Fibroblast of lung (primary cell): ENCODE data around the gene IRGC. TPM values are rescaled to one million over a fixed set of nuclear protein-coding genes. Genes with fewer than 3 reads are reported as not detected.

Experiments used
- DNase-seq, 2 donors: peaks; one replicate each; pipeline versions ENCODE4 v3.0.0 to v3.0.0-alpha.2; 2010; ENCODE audit warnings: low read depth in 2 of 2
- H2AFZ ChIP-seq: 2 replicates; pipeline ENCODE4 v1.5.1; 2012; ENCODE audit warnings: low read length, control low read depth, inconsistent platforms
- H3K27ac ChIP-seq: 2 replicates; pipeline ENCODE4 v1.5.1; 2011; ENCODE audit warnings: low read length, control low read depth; ENCODE audit not compliant: insufficient read depth
- H3K27me3 ChIP-seq: 2 replicates; pipeline ENCODE4 v1.5.1; 2011; ENCODE audit warnings: mild to moderate bottlenecking, low read length; ENCODE audit not compliant: control insufficient read depth, insufficient read depth
- H3K36me3 ChIP-seq: 2 replicates; pipeline ENCODE4 v1.5.1; 2011; ENCODE audit warnings: low read length; ENCODE audit not compliant: control insufficient read depth, insufficient read depth
- H3K4me1 ChIP-seq: 2 replicates; pipeline ENCODE4 v1.5.1; 2011; ENCODE audit warnings: low read length; ENCODE audit not compliant: control insufficient read depth, insufficient read depth; ENCODE audit errors: extremely low read depth
- H3K4me2 ChIP-seq: 2 replicates; pipeline ENCODE4 v1.5.1; 2011; ENCODE audit warnings: low read length, control low read depth; ENCODE audit not compliant: insufficient read depth; ENCODE audit errors: extremely low read depth
- H3K4me3 ChIP-seq, 4 experiments: fragments of 200-600 bp in 1 of 4; sonication (generic) in 1 of 4; replicated peaks in 1 of 4; 2 replicates each; pipeline ENCODE4 v1.5.1; 2011 to 2016; ENCODE audit warnings: low read length in 4 of 4, low read depth in 3 of 4, mild to moderate bottlenecking in 3 of 4, control low read depth in 2 of 4, inconsistent platforms in 1 of 4, mixed read lengths in 1 of 4; ENCODE audit not compliant: insufficient read depth in 1 of 4; ENCODE audit errors: control extremely low read depth in 1 of 4
- H3K79me2 ChIP-seq: 2 replicates; pipeline ENCODE4 v1.5.1; 2012; ENCODE audit warnings: mild to moderate bottlenecking, low read length, inconsistent platforms; ENCODE audit not compliant: control insufficient read depth, insufficient read depth
- H3K9ac ChIP-seq: 2 replicates; pipeline ENCODE4 v1.5.1; 2011; ENCODE audit warnings: mild to moderate bottlenecking, low read length, control low read depth; ENCODE audit not compliant: insufficient read depth
- H3K9me3 ChIP-seq: 2 replicates; pipeline ENCODE4 v1.5.1; 2012; ENCODE audit warnings: low read depth, low read length; ENCODE audit not compliant: control insufficient read depth, insufficient read depth
- H4K20me1 ChIP-seq: 2 replicates; pipeline ENCODE4 v1.5.1; 2011; ENCODE audit warnings: low read length; ENCODE audit not compliant: control insufficient read depth, insufficient read depth; ENCODE audit errors: extremely low read depth
- CTCF ChIP-seq, 2 donors: IDR thresholded peaks in 1 of 2; conservative IDR thresholded peaks in 1 of 2; 1 replicate in 1 of 2; 2 replicates in 1 of 2; pipeline ENCODE4 v1.5.1; 2011 to 2012; ENCODE audit warnings: low read length in 2 of 2, control low read depth in 1 of 2, inconsistent platforms in 1 of 2, low read depth in 1 of 2, mild to moderate bottlenecking in 1 of 2
- EZH2 ChIP-seq: IDR thresholded peaks from 2 replicates; pipeline ENCODE4 v1.5.1; 2012; ENCODE audit warnings: low read length, control low read depth, mild to moderate bottlenecking; ENCODE audit errors: missing control alignments
- polyA plus RNA-seq, 2 donors: library from polyadenylated mRNA; depleted of rRNA in 1 of 2; stranded (reverse) in 1 of 2; unstranded in 1 of 2; fragments of >200 nt; gene quantifications; 2 replicates each; pipeline ENCODE4 v1.2.1, GENCODE V29; 2011 to 2012; ENCODE audit warnings: missing spikeins in 1 of 2
- total RNA-seq: library from RNA; depleted of rRNA; stranded (reverse); fragments of >200 nt; gene quantifications from 2 replicates; pipeline ENCODE4 v1.2.1, GENCODE V29; 2014

Gene IRGC
- total and polyA plus RNA-seq, 2 donors (not counting 1 experiment from before 2014, with no cell fraction given): not detected

- H2AFZ ChIP-seq: no peak overlapping the region
- no peaks in the 10 kb centered on the region for H4K20me1 ChIP-seq
- no peaks in the 10 kb centered on the region for H3K36me3 ChIP-seq
- H3K4me3 ChIP-seq: no peak overlapping the region
- no peak overlapping the region for H3K4me2 ChIP-seq
- H3K9me3 ChIP-seq: no peaks in the 10 kb centered on the region
- no peak for DNase-seq
- H3K9ac ChIP-seq: no peak overlapping the region
- H3K4me1 ChIP-seq: peaks cover 3% of the 10 kb centered on the region
- no peak overlapping the region for H3K27ac ChIP-seq
- no peaks in the 10 kb centered on the region for H3K79me2 ChIP-seq
- H3K27me3 ChIP-seq: peaks cover 5% of the 10 kb centered on the region
- TF ChIP-seq CTCF (conservative IDR thresholded peaks at IDR 0.05 in 1 of 2, IDR thresholded peaks at IDR 0.05 in 1 of 2; ENCODE audit: low read depth in 1 of 2, low read length in 2 of 2) (no peak), EZH2 (no peak)
Measured at GRCh38 chr19:43697295-43697694, 18.6 kb upstream of the IRGC start.

GRCh38 chr19:43699506-43700394 is 16.1 kb upstream of the IRGC start:
- TF ChIP-seq EZH2: no peak
- peak in 1 of 2 donors; percentile 8 for TF ChIP-seq CTCF (conservative IDR thresholded peaks at IDR 0.05 in 1 of 2, IDR thresholded peaks at IDR 0.05 in 1 of 2; ENCODE audit: low read depth in 1 of 2, low read length in 2 of 2)
- Histone ChIP-seq H3K9ac (no peak overlapping the region), H3K4me2 (peak overlapping the region; percentile 48), H3K27ac (peak overlapping the region; percentile 85), H3K27me3 (peaks cover 5% of the 10 kb centered on the region), H3K4me3 (peak overlapping the region in 2 of 4 experiments; percentile 21 to 33), H3K4me1 (peaks cover 3% of the 10 kb centered on the region), H3K36me3 (no peaks in the 10 kb centered on the region), H2AFZ (peak overlapping the region; percentile 69), H3K79me2 (no peaks in the 10 kb centered on the region), H3K9me3 (no peaks in the 10 kb centered on the region), H4K20me1 (no peaks in the 10 kb centered on the region)
- peak; percentile 52 for DNase-seq

GRCh38 chr19:43700395-43701000 is 15.4 kb upstream of the IRGC start:
- H3K9ac ChIP-seq: no peak overlapping the region
- no peak for TF ChIP-seq EZH2
- TF ChIP-seq CTCF (conservative IDR thresholded peaks at IDR 0.05 in 1 of 2, IDR thresholded peaks at IDR 0.05 in 1 of 2; ENCODE audit: low read depth in 1 of 2, low read length in 2 of 2): no peak
- H3K4me1 ChIP-seq: peaks cover 3% of the 10 kb centered on the region
- no peaks in the 10 kb centered on the region for H3K36me3 ChIP-seq
- no peaks in the 10 kb centered on the region for H3K79me2 ChIP-seq
- H4K20me1 ChIP-seq: no peaks in the 10 kb centered on the region
- DNase-seq: peak; percentile 85
- peak overlapping the region in 1 of 4 experiments; percentile 40 for H3K4me3 ChIP-seq
- peak overlapping the region; percentile 73 for H3K4me2 ChIP-seq
- H3K27me3 ChIP-seq: peaks cover 5% of the 10 kb centered on the region
- peak overlapping the region; percentile 21 for H2AFZ ChIP-seq
- peak overlapping the region; percentile 85 for H3K27ac ChIP-seq
- no peaks in the 10 kb centered on the region for H3K9me3 ChIP-seq
